Measurements from ENCODE around the gene NPIPB13.
"Not testable (repeated sequence)": the region's sequence is repeated elsewhere in the genome, so short reads cannot be mapped to it uniquely, and the experiment has no call there.

The NPIPB13 gene

DNA sequence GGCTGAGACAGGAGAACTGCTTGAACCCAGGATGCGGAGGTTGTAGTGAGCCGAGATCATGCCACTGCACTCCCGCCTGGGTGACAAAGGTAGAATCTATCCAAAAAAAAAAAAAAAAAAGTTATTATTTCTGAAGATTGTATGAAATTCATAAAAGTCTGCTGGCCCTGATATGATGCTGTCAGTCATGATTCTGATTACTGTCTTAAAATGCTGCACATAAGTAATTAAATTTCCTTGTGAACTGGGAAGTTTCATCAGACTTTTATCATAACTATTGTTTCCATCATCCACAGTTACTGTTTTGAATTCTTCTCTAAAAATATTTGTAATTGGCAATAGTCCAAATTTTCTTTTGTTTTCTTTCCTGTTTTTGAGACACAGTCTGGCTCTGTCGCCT is at the start of gene NPIPB13:
Gene NPIPB13, minus strand, starts transcription at position 101 of the 400 bp plus-strand sequence. CDS start 2,906 bp downstream, outside the sequence.
- not testable (repeated sequence) for DNase-seq (ENCODE audit: low read depth, low spot score)

DNA sequence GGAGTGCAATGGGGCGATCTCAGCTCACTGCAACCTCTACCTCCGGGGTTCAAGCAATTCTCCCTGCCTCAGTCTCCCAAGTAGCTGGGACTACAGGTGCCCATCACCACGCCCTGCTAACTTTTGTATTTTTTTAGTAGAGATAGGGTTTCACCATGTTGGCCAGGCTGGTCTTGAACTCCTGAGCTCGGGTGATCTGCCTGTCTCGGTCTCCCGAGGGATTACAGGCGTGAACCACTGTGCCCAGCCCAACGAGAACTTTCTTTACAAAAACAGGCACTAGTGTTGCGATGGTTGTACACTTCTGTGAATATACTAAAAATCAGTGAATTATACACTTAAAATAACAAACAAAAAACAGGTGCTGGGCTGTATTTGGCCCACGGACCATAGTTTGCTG is 34.1 kb upstream of the NPIPB13 start:
- DNase-seq (ENCODE audit: low read depth, low spot score) = not testable (repeated sequence)

DNA sequence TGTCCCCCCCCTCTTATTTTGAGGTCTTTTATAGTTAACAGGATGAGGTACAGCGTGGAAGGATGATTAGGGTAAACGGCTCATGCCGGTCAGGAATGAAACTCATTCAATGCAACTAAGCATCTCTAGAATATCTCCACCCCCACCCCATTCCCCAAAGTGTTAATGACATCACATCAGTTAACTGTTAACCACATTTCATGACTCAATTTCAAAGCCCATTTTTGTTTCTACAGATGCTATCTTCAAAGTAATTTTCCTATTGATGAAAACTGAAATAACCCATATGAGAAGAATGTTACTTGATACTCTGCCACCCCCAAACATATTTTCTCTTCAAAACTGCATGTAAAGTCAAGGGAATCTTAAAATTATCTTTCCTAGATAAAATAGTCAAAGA is 30.2 kb upstream of the NPIPB13 start:
- DNase-seq (ENCODE audit: low read depth, low spot score) = not testable (repeated sequence)

DNA sequence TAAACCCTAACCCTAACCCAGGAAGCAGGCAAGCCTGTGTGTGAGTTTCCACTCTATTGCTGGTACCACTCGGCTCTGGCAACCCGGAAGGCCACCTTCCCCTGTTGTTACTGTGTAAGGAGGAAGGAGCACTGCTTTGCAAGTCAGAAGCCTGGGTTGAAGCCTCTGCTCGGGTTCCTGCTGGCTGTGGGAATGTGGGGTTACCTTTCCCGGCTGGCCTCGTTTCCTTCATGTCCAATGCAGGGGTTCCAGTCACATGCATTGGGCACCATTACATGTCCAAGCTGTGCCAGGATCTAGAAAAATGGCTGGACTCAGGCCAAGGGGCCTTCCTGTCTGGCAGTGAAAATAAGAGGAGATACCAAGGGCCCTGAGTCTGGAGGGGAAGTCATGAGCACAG is 31.2 kb downstream of the NPIPB13 start:
- not testable (repeated sequence) for DNase-seq (ENCODE audit: low read depth, low spot score)

DNA sequence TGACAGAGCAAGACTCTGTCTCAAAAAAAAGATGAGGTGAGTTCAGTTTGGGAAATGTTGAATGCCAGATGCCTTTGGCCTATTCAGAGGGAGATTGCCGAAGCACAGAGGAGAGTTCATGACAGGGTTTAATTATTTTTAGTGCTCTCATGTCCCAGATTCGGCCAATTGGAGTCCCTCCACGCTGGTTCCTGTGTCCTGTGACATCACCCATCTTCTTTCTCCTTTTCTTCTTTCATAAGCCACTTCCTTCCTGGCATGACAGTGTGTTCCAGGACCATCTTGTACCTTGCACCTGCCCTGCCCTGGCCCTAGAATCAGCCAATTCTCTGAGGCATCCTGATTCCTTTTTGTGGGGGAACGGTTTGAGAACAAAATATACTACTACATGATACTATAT is 36.9 kb downstream of the NPIPB13 start:
- not testable (repeated sequence) for DNase-seq (ENCODE audit: low read depth, low spot score)

DNA sequence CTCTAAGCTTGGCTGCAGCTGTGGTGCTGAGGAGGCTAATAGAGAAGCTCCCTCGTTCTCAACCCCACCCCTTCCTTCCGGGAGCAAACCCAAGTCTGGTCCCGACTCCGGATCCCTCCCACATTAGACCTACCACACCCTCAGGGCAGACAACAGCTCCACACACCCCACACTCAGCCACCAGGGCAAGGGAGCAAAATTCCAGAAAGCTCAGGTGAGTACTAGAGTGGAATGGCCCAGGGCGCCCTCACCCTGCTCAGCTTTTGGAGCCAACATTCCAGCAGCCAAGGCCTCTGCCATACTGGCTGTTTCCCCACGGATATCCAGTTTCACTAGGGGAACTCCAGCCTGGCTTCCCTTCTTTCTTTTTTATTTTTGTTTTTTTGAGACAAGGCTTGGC is 39.2 kb downstream of the NPIPB13 start:
- not testable (repeated sequence) for DNase-seq (ENCODE audit: low read depth, low spot score)

DNA sequence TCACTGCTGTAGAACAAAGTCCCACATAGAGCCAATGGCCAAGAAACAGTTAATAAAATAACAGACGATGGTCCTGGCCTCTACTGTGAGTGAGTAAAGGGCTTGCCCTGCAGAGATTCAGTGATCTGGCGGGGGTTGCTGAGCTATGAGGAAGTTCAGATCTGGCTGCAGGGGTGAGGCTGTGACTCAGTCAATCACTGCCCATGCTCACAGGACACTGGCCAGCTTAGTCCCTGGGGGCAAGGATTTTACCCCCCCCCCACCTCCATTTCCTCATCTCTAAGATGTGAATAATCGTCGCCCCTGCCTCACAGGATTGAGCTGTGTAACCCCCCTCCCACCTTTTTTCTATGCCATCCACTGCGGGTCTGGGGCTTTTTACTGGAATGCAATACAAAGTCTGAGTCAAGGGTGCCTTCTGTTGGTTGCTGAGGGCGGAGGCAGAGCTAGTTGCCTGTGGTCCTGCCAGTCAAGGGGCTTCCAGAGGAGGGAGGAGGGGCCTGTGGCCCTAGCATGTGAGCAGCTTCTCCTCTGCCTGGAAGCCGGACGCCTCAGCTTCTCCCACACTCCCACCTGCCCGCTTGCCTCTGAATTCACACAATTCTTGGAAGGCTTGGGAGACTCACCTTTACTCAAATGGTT is 41.1 kb downstream of the NPIPB13 start:
- not testable (repeated sequence) for DNase-seq (ENCODE audit: low read depth, low spot score)

DNA sequence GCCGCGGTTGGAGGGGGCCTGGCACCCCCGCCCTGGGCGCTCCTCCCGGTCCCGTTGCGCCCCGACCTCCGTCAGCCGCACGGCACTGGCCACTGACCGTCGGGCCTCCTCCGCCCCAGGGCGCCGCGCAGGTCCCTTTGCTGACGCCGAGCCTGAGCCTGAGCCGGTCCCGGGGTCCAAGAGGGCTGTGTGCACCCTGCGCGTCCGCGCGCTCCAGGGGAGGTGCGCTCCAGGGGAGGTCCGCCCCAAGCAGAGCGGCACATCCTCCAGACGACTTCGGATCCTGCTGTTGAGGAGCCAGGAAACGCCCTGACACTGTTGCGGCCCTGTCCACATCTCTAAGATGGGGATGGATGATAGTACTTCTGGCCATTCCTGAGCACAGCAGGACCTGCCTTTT is 42.0 kb downstream of the NPIPB13 start:
- DNase-seq (ENCODE audit: low read depth, low spot score) = not testable (repeated sequence)

DNA sequence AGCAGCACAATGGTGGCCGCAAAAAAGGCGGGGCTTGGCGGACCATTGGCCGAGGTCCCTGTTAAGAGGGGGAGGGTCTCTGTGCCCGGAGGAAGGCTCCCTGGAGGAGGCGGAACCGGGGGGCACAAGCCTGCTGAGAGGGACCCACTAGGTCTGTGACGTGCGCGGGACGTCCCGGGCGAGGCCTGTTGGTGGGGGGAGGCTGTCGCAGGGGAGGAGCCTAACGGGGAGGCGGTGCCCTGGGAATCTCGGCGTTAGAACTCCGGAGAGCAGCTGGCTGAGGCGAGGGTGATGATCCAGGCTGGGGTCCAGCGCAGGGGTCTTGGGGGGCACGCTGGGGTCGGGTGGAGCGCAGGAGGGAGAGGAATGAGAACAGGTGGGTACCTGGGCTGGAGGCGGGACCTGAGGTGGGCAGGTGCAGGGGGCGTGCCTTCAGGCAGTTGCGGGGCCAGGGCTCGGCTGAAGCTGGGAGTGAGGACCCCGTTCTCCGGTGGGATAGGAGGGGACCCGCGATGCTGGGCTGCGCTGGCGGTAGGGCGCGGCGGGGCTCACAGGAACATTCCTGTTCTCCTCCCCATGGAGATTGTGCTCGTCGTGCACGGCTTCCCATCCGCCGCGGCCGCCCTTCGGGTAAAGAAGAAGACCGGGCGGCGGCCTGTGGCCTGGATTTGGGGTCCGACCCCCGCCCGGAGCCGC is 42.6 kb downstream of the NPIPB13 start:
- not testable (repeated sequence) for DNase-seq (ENCODE audit: low read depth, low spot score)

DNA sequence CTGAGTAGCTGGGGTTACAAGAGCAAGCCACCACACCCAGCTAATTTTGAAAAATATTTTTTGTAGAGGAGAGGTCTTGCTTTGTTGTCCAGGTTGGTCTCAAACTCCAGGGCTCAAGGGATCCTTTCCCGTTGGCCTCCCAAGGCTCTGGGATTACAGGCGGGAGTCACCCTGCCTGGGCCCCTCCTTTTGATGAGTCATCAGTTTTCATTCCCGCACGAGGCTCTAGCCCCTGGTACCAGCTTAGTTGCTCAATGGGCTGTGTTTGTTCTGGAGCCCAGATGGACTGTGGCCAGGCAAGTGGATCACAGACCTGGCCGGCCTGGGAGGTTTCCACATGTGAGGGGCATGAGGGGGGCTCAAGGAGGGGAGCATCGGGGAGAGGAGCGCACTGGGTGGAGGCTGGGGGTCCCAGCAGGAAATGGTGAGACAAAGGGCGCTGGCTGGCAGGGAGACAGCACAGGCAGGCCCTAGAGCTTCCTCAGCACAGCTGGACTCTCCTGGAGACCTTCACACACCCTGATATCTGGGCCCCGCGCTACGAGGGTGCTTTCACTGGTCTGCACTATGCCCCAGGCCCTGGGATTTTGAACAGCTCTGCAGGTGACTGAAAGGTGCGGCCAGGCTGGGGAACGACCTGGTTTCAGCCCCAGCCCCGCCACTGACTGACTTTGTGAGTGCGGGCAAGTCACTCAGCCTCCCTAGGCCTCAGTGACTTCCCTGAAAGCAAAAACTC is 48.5 kb downstream of the NPIPB13 start:
- not testable (repeated sequence) for DNase-seq (ENCODE audit: low read depth, low spot score)

DNA sequence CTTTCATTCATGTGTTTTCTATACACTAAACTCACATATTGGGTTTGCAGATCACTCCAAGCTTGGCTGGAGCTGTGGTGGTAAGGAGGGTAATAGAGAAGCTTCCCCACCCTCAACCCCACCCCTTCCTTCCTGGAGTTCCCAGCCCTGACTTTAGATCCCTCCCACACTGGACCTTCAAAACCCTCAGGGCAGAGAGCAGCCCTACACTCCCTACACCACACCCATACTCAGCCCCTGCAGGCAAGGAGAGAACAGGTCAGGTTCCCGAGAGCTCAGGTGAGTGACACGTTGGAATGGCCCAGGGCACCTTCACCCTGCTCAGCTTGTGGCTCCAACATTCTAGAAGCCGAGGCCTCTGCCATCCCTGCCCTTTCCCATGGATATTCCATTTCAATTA is 49.2 kb downstream of the NPIPB13 start, which contains the start of gene SULT1A3:
Gene SULT1A3, plus strand, starts transcription at position 207 of the 400 bp plus-strand sequence. CDS start 1,474 bp downstream, outside the sequence.
- not testable (repeated sequence) for DNase-seq (ENCODE audit: low read depth, low spot score)
